ENCODE measurements around the gene E2F8.
A peak's percentile ranks its signal among the peaks of the same experiment; 100 is the strongest.
"Not testable (repeated sequence)": the region's sequence is repeated elsewhere in the genome, so short reads cannot be mapped to it uniquely, and the experiment has no call there.

Gene E2F8

GRCh38 chr11:19240420-19241259, at the start of gene E2F8:
TSS of gene E2F8 (minus strand) at chr11:19240945. CDS start at chr11:19240121, 824 bp downstream.
- peak; percentile 92 for DNase-seq

GRCh38 chr11:19290356-19290755, 49.6 kb upstream of the E2F8 start:
- no peak for DNase-seq

DNA sequence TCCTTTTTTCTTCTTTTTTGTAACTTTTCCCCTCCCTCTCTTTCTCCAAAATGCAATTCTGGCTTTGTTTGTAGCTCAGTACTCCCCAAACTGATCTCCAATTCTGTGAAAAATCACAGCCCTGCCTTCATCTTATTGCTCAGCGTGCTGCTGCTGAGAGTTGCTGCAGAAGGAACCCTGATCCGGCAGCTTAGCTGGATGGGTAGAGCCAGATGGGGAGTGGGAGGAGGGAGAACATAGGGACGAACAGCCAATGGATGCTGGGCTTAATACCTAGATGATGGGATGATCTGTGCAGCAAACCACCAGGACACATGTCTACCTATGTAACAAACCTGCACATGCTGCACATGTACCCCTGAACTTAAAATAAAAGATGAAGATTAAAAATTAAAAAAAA, 47.5 kb upstream of the E2F8 start:
- no peak for DNase-seq

- DNase-seq: no peak
These were observed 45.7 kb upstream of the E2F8 start for GRCh38 chr11:19286411-19286810.

GRCh38 chr11:19284881-19285280, 44.1 kb upstream of the E2F8 start:
- DNase-seq: no peak

DNA sequence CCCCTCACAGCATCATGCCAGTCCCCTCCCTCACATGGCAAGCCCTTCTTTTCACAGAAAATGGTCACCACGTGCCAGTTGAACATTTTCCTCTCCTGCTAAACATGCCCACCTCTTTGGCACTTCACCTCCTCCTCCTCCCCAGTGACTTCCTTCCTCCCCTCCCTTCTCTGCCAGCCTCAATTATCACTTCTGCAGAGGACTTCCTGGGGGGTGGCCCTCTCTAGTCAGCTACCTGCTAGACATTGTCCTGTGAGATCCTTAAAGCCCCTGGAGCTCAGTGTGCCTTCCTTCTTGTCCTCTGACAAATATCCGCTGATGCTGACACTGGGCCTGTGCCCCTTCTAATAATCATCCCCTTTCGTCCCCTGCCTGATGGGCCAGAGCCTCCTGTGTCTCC, 43.2 kb upstream of the E2F8 start:
- DNase-seq: no peak

- DNase-seq: no peak
These were observed 40.8 kb upstream of the E2F8 start for GRCh38 chr11:19281555-19281954.

GRCh38 chr11:19281041-19281440, 40.3 kb upstream of the E2F8 start:
- DNase-seq: no peak

DNA sequence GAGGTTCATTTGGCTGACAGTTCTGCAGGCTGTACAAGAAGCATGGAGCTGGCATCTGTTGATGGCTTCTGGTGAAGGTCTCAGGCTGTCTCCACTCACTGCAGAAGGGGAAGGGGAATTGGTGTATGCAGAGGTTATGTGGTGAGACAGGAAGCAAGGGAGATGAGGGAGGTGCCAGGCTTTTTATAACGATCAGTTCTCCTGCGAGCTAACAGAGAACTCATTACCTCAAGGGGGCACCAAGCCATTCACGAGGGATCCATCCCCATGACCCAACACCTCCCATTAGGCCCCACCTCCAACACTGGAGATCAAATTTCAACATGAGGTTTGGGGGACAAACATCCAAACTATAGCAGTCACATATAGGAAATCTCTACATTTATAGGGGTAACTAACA, 38.7 kb upstream of the E2F8 start:
- DNase-seq: no peak

- DNase-seq: no peak
These were observed 36.4 kb upstream of the E2F8 start for GRCh38 chr11:19276859-19277808.

GRCh38 chr11:19275496-19275895, 34.8 kb upstream of the E2F8 start:
- no peak for DNase-seq

DNA sequence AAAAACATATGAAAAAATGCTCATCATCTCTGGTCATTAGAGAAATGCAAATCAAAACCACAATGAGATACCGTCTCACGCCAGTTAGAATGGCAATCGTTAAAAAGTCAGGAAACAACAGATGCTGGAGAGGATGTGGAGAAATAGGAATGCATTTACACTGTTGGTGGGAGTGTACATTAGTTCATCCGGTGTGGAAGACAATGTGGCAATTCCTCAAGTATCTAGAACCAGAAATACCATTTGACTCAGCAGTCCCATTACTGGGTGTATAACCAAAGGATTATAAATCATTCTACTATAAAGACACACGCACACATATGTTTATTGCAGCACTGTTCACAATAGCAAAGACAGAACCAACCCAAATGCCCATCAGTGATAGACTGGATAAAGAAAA, 32.5 kb upstream of the E2F8 start:
- DNase-seq: not testable (repeated sequence)

GRCh38 chr11:19268909-19269308, 28.2 kb upstream of the E2F8 start:
- no peak for DNase-seq

GRCh38 chr11:19267567-19267966, 26.8 kb upstream of the E2F8 start:
- DNase-seq: no peak

DNA sequence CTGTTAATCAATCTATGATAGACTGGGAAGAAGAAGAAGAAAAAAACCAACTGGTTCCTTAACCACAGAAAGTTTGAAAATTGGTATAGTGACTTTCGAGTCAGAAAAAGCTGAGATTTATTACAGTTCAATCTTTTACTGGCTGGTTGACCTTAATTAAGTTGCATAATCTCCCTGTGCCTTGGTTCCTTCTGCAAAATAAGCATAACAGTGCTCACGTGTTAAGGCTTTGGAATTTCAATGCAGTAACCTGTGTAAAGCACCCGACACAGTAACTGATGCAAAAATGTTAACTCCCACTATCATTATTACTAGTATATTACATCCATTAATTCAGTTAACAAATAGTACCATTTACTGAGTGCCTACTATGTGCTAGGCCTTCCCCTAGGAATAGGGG, 22.6 kb upstream of the E2F8 start:
- DNase-seq: no peak

DNA sequence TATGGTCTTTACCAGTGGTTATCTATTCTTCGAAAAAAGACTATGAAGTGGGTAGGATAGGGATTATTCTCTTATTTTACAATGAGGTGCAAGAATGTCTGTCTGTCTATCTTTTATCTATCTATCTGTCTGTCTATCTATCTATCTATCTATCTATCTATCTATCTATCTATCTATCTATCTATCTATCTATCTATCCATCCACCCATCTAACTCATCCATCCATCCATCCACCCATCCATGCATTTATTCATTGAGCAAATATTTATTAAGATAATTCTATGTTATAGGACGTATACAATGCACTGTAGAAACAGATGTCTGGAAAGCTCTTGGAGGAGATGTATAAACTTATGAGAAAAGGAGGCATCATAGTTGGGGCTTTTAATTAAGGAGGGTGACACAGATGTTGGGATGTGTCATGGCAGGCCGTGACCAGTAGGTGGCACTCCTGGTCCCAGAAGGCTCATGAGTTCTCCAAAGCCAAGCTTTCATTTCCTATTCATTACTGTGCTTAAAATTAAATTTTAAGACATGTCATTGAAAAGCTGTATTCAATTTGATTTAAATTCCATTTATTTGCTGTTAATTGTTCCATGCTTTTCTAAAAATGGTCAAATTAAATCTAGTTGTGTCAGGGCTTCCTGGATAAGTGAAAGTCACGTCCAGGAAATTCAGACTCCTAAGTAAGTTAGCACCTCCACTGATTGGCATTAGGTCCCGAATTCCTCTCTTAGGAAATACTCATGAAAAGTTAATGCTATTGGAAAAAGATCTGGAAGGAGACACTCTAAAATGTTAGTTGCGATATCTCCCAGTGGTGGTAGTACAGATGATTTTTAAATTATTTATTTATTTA, 19.0 kb upstream of the E2F8 start:
- peak; percentile 48 for DNase-seq

DNA sequence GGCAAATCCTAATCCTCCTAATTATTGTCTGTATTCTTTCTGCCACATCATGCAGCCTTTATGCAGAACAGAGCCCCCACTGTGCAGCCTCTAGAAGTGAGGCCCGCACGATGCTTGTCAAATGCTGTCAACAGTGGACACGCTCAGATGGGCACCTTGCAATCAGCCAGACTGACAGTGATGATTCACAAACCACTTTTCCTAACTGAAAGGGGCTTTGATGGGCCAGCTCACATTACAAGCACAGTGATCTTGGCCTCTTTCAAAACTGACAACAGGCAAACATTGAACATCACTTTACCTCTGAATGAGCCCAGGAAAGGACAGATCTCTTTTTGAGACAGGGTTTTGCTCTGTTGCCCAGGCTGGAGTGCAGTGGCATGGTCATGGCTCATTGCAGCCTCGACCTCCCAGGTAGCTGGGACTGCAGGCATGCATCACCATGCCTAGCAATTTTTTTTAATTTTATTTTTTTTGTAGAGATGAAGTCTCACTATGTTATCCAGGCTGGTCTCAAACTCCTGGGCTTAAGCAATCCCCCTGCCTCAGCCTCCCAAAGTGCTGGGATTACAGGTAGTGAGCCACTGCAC, 18.0 kb upstream of the E2F8 start:
- peak; percentile 24 for DNase-seq

DNA sequence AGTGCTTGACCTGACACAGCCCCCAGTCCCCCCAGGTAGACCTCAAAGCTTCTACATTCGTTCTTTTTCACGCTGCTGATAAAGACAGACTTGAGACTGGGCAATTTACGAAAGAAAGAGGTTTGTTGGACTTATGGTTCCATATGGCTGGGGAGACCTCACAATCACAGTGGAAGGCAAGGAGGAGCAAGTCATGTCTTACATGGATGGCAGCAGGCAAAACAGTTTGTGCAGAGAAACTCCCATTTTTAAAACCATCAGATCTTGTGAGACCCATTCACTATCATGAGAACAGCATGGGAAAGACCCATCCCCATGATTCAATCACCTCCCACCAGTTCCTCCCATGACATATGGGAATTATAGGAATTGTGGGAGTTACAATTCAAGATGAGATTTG, 13.7 kb upstream of the E2F8 start:
- DNase-seq: not testable (repeated sequence)

DNA sequence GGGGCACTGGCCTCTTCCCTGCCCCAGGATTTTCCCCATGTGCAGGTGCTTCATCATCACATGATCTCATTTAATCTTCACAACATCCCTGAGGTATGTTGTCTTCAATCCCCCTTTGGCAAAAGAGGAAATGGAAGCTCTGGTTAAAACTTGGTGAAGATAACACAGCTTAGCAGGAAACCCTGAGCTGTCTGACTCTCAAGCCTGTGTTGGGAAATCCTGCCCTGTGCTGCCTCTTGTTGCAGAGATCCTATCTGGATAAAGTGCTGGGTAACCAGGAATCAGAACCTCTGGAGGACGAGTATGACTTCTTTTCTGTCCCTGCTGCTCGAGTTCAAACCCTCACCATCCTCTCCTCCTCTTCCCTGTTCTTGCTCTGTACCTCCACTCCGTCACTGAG, 13.1 kb upstream of the E2F8 start:
- no peak for DNase-seq

- peak; percentile 96 for DNase-seq
These were observed 12.5 kb upstream of the E2F8 start for GRCh38 chr11:19253153-19253745.

DNA sequence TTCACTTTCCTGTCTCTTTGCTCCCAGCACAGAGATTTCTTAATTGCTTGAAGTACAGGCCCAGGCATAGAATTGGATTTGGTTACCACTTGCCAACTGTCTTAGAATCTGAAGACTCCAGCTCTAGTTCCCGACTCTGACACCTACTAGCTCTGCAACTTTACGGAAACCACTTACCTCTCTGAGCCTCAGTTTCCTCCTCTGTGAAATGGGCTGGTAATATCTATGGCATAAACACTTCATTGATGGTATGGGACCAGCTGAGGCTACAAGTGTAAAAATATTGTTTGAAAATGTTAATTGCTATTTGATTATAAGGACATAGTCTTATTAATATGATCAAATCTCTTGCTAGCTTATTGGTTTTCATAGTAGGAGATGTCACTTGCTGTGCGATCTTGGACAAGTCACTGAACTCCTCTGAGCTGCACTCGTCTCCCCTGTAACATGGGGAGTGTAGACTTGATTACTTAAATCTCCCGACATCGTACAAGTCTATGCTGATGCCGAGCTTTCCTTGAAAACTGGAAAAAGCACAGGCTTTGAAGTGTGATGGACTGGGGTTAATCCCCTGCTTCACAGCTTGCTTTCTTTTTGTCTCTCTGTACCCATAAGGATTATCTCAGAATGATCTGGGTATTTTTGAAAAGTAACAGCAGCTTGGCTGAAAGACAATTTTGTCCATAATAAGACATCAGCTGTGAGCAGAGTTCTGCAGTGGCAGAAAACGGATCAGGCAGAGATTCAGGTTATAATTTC, 11.8 kb upstream of the E2F8 start:
- DNase-seq: no peak

Data from NCI-H1092 treated with DMSO at 0.1 percent for 48 hours (cell line).